Mesothelial cell of epicardium (in vitro differentiated cells): ENCODE results near the gene GMPR. TPM values are rescaled to one million over a fixed set of nuclear protein-coding genes. Genes with fewer than 3 reads are reported as not detected.

Source experiments
- DNase-seq, 2 experiments: peaks; one replicate each; pipeline ENCODE4 v3.0.0; 2021; ENCODE audit warnings: low spot score in 2 of 2; ENCODE audit not compliant: unreplicated experiment in 2 of 2
- H3K27ac Mint-ChIP-seq: 2 replicates; pipeline ENCODE4 v1.8.0; 2021; ENCODE audit warnings: mixed read lengths
- H3K27me3 Mint-ChIP-seq: 2 replicates; pipeline ENCODE4 v1.8.0; 2021; ENCODE audit warnings: low read depth, mixed read lengths
- H3K36me3 Mint-ChIP-seq: 2 replicates; pipeline ENCODE4 v1.8.0; 2021; ENCODE audit warnings: mixed read lengths
- H3K4me1 Mint-ChIP-seq: 2 replicates; pipeline ENCODE4 v1.8.0; 2021; ENCODE audit warnings: mixed read lengths
- H3K4me3 Mint-ChIP-seq: 2 replicates; pipeline ENCODE4 v1.8.0; 2021; ENCODE audit warnings: mild to moderate bottlenecking, moderate library complexity, mixed read lengths
- H3K9me3 Mint-ChIP-seq: 2 replicates; pipeline ENCODE4 v1.8.0; 2021; ENCODE audit warnings: mixed read lengths
- CTCF ChIP-seq: fragments of 200-600 bp; sonication (generic); IDR thresholded peaks from one replicate; pipeline ENCODE4 v1.5.0; 2021; ENCODE audit warnings: antibody characterized with exemption; ENCODE audit not compliant: unreplicated experiment
- total RNA-seq: library from RNA; stranded (reverse); gene quantifications from 3 replicates; pipeline ENCODE4 v1.2.1, GENCODE V29; 2021

The GMPR gene
- total RNA-seq, 1 donor from 2014 or later: 4.0 TPM

GRCh38 chr6:16278048-16278724 lies 39.8 kb downstream of the GMPR start:
- Mint-ChIP-seq H3K9me3 (no peaks in the 10 kb centered on the region), H3K36me3 (no peaks in the 10 kb centered on the region), H3K27me3 (peaks cover 7% of the 10 kb centered on the region), H3K4me1 (peaks cover 29% of the 10 kb centered on the region), H3K4me3 (no peak overlapping the region), H3K27ac (no peak overlapping the region)
- no peak for TF ChIP-seq CTCF
- DNase-seq: no peak

GRCh38 chr6:16278750-16279149 lies 40.4 kb downstream of the GMPR start:
- H3K27ac Mint-ChIP-seq: no peak overlapping the region
- no peaks in the 10 kb centered on the region for H3K9me3 Mint-ChIP-seq
- no peak for TF ChIP-seq CTCF
- no peak overlapping the region for H3K4me3 Mint-ChIP-seq
- peaks cover 7% of the 10 kb centered on the region for H3K27me3 Mint-ChIP-seq
- no peak for DNase-seq
- H3K4me1 Mint-ChIP-seq: peaks cover 24% of the 10 kb centered on the region
- no peaks in the 10 kb centered on the region for H3K36me3 Mint-ChIP-seq

- H3K27me3 Mint-ChIP-seq: peaks cover 7% of the 10 kb centered on the region
- H3K27ac Mint-ChIP-seq: no peak overlapping the region
- no peaks in the 10 kb centered on the region for H3K9me3 Mint-ChIP-seq
- no peaks in the 10 kb centered on the region for H3K36me3 Mint-ChIP-seq
- no peak for TF ChIP-seq CTCF
- DNase-seq: no peak
- H3K4me3 Mint-ChIP-seq: no peak overlapping the region
- peaks cover 21% of the 10 kb centered on the region for H3K4me1 Mint-ChIP-seq
Observed at GRCh38 chr6:16279243-16279642, 40.9 kb downstream of the GMPR start.

- Mint-ChIP-seq H3K36me3 (no peaks in the 10 kb centered on the region), H3K27me3 (peaks cover 8% of the 10 kb centered on the region), H3K4me3 (no peak overlapping the region), H3K27ac (no peak overlapping the region), H3K4me1 (peaks cover 8% of the 10 kb centered on the region), H3K9me3 (no peaks in the 10 kb centered on the region)
- no peak for TF ChIP-seq CTCF
- no peak for DNase-seq
Observed at GRCh38 chr6:16282370-16282769, 44.0 kb downstream of the GMPR start.

- no peak overlapping the region for H3K27ac Mint-ChIP-seq
- H3K9me3 Mint-ChIP-seq: no peaks in the 10 kb centered on the region
- no peaks in the 10 kb centered on the region for H3K4me1 Mint-ChIP-seq
- H3K4me3 Mint-ChIP-seq: no peak overlapping the region
- no peak for DNase-seq
- peaks cover 5% of the 10 kb centered on the region for H3K27me3 Mint-ChIP-seq
- no peak for TF ChIP-seq CTCF
- H3K36me3 Mint-ChIP-seq: no peaks in the 10 kb centered on the region
Observed at GRCh38 chr6:16284472-16284871, 46.1 kb downstream of the GMPR start.
